HG03135 (cell line): Measurements from ENCODE around the gene GNL3L.
"Not testable (repeated sequence)": the region's sequence is repeated elsewhere in the genome, so short reads cannot be mapped to it uniquely, and the experiment has no call there.

Source experiments
- ATAC-seq: cut with Tn5 transposase; IDR thresholded peaks from one replicate; pipeline ENCODE4 v1.9.1; 2021; ENCODE audit warnings: mild to moderate bottlenecking, moderate library complexity; ENCODE audit not compliant: unreplicated experiment

GNL3L gene

DNA sequence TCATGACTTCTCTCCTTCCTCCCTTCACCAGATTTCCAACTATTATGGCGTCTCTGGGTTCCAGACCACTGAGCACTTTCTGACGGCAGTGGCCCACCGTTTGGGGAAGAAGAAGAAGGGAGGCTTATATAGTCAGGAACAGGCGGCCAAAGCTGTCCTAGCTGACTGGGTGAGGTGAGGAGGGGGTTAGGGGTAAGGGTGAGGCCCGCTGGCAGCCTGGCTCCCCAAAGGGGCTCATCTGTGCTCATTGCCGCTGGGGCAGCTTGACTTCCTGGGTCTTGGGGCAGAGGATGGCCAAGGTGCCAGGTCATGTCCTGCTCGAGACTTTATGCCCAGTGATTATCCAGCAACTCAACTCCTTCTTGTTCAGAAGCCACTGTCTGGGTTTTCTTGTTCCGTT lies 21.8 kb downstream of the GNL3L start:
- ATAC-seq = no peak

- not testable (repeated sequence) for ATAC-seq
Observed at GRCh38 chrX:54555006-54555405, 25.0 kb downstream of the GNL3L start.

- no peak for ATAC-seq
Observed at GRCh38 chrX:54560411-54560810, 30.4 kb downstream of the GNL3L start.

GRCh38 chrX:54561622-54562021 lies 31.6 kb downstream of the GNL3L start:
- no peak for ATAC-seq

DNA sequence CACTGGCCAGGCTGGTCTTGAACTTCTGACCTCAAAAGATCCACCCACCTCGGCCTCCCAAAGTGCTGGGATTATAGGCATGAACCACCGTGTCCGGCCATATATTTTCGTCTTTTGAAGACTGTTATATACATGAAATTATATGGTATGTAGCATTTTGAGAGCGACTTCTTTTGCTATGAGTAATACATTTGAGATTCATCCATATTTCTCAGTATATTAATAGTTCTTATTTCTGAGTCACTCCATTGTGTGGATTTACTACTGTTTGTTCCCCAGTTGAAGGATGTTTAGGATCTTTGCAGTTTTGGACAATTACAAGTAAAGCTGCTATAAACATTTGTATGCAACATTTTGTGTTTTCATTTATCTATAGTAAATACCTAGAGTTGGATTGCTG lies 34.9 kb downstream of the GNL3L start:
- no peak for ATAC-seq

DNA sequence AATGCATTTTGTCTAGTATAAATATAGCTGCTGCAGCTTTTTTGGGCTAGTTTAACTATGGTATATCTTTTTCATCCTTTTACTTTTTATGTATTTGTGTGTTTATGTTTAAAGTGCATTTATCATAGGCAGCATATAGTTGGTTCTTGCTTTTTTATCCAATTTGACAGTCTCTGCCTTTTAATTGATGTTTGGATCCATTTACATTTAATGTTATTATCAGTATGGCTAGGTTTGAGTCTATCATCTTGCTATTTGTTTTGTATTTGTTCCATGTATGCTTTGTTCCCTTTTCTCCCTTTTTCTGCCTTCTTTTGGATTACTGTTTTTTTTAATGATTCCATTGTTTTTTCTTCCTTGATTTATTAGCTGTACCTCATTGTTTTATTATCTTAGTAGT lies 40.3 kb downstream of the GNL3L start:
- ATAC-seq = no peak

DNA sequence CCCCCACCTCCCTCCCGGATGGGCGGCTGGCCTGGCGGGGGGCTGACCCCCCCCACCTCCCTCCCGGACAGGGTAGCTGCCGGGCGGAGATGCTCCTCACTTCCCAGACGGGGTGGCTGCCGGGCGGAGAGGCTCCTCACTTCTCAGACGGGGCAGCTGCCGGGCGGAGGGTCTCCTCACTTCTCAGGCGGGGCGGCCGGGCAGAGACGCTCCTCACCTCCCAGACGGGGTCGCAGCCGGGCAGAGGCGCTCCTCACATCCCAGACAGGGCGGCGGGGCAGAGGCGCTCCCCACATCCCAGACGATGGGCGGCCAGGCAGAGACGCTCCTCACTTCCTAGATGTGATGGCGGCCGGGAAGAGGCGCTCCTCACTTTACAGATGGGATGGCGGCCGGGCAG lies 42.6 kb downstream of the GNL3L start:
- ATAC-seq = not testable (repeated sequence)

GRCh38 chrX:54597728-54598127 lies 67.7 kb downstream of the GNL3L start:
- no peak for ATAC-seq

- no peak for ATAC-seq
Observed at GRCh38 chrX:54602563-54602962, 72.5 kb downstream of the GNL3L start.
